CMK (cell line): ENCODE measurements around the gene BMERB1.
"Not testable (repeated sequence)": the region's sequence is repeated elsewhere in the genome, so short reads cannot be mapped to it uniquely, and the experiment has no call there.

Experiments
- DNase-seq: peaks from one replicate; pipeline ENCODE4 v3.0.0-alpha.2; 2010; ENCODE audit warnings: low read depth

BMERB1 gene

GRCh38 chr16:15523939-15524338 is 89.6 kb downstream of the BMERB1 start:
- DNase-seq: no peak

- no peak for DNase-seq
Observed at GRCh38 chr16:15524966-15525365, 90.6 kb downstream of the BMERB1 start.

- no peak for DNase-seq
Observed at GRCh38 chr16:15526097-15526496, 91.7 kb downstream of the BMERB1 start.

- no peak for DNase-seq
Observed at GRCh38 chr16:15526731-15527130, 92.3 kb downstream of the BMERB1 start.

- no peak for DNase-seq
Observed at GRCh38 chr16:15529673-15530072, 95.3 kb downstream of the BMERB1 start.

GRCh38 chr16:15530085-15530484 is 95.7 kb downstream of the BMERB1 start:
- no peak for DNase-seq

- DNase-seq: no peak
Observed at GRCh38 chr16:15532825-15533224, 98.4 kb downstream of the BMERB1 start.

GRCh38 chr16:15533386-15533785 is 99.0 kb downstream of the BMERB1 start:
- DNase-seq: no peak

- no peak for DNase-seq
Observed at GRCh38 chr16:15535772-15536171, 101.4 kb downstream of the BMERB1 start.

- DNase-seq: no peak
Observed at GRCh38 chr16:15536843-15537242, 102.5 kb downstream of the BMERB1 start.

GRCh38 chr16:15538507-15538906 is 104.1 kb downstream of the BMERB1 start:
- no peak for DNase-seq

- no peak for DNase-seq
Observed at GRCh38 chr16:15539197-15539596, 104.8 kb downstream of the BMERB1 start.

GRCh38 chr16:15542261-15542660 is 107.9 kb downstream of the BMERB1 start:
- DNase-seq: no peak

GRCh38 chr16:15542734-15543347 is 108.5 kb downstream of the BMERB1 start:
- no peak for DNase-seq

- no peak for DNase-seq
Observed at GRCh38 chr16:15544405-15544804, 110.0 kb downstream of the BMERB1 start.

- DNase-seq: peak; percentile 5
Observed at GRCh38 chr16:15545544-15545943, 111.2 kb downstream of the BMERB1 start.

- DNase-seq: not testable (repeated sequence)
Observed at GRCh38 chr16:15547072-15547767, 112.8 kb downstream of the BMERB1 start.

- no peak for DNase-seq
Observed at GRCh38 chr16:15547768-15548096, 113.3 kb downstream of the BMERB1 start.

GRCh38 chr16:15548482-15548891 is 114.1 kb downstream of the BMERB1 start:
- DNase-seq: no peak

GRCh38 chr16:15552507-15552906 is 118.1 kb downstream of the BMERB1 start:
- no peak for DNase-seq

- DNase-seq: no peak
Observed at GRCh38 chr16:15553313-15554088, 119.1 kb downstream of the BMERB1 start.

- no peak for DNase-seq
Observed at GRCh38 chr16:15556130-15556529, 121.7 kb downstream of the BMERB1 start.

- no peak for DNase-seq
Observed at GRCh38 chr16:15557258-15557657, 122.9 kb downstream of the BMERB1 start.
